Measurements from ENCODE around the gene RGMA.

DNA sequence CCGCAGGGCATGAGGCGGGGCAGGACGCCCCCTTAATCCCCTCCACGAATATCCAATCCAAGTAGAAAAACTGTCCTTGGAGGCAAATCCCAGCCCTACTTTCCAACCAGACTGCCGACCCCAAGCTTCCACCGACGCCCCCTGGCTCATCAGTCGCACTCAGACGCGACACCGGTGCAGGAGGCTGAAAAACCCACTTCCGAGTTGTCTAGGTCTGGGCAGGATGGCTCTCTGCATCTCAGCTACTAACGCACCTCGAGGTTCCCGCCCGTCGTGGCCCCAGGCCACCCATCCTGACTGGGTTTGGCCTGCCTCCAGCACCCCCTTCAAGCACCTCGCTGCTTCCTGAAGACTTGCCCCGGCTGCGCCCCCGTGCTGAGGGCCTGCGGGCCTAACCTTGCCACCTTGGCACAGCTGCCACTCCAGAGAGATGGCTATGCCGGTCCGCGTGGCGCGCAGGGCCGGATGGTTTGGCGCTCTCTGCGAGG is 15.5 kb downstream of the RGMA start:
- TF ChIP-seq FOXK2 (IDR thresholded peaks at IDR 0.05) (no peak), FOXM1 (IDR thresholded peaks at IDR 0.05; ENCODE audit: borderline replicate concordance) (no peak), FOXA1 (IDR thresholded peaks at IDR 0.05) (no peak), BHLHE40 (IDR thresholded peaks at IDR 0.05; ENCODE audit: borderline replicate concordance) (no peak)
- TF ChIP-seq, protein P1, sequence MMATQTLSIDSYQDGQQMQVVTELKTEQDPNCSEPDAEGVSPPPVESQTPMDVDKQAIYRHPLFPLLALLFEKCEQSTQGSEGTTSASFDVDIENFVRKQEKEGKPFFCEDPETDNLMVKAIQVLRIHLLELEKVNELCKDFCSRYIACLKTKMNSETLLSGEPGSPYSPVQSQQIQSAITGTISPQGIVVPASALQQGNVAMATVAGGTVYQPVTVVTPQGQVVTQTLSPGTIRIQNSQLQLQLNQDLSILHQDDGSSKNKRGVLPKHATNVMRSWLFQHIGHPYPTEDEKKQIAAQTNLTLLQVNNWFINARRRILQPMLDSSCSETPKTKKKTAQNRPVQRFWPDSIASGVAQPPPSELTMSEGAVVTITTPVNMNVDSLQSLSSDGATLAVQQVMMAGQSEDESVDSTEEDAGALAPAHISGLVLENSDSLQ (IDR thresholded peaks at IDR 0.05) = no peak

Measured in HEK293T (cell line).